Calu3 (cell line): ENCODE data around the gene SIX1. TPM values are rescaled to one million over a fixed set of nuclear protein-coding genes. Genes with fewer than 3 reads are reported as not detected.

Experiments
- BruUV-seq: library from RNA; stranded (reverse); fragments of 400-500 nt; replicated peaks from 2 replicates; lab custom pipeline; 2021; lab: Mats Ljungman, UMichigan
- CTCF ChIA-PET: fragments of 300-600 bp; sonication (Branson Sonifier 250); formaldehyde crosslinking; loops from one replicate; lab custom pipeline; 2022; ENCODE audit warnings: antibody characterized with exemption; lab: Charles Lee
- DNase-seq: peaks from one replicate; pipeline ENCODE4 v3.0.0; 2022
- H3K27ac Mint-ChIP-seq: one replicate; pipeline ENCODE4 v1.8.0; 2022; ENCODE audit warnings: mixed read lengths; ENCODE audit not compliant: unreplicated experiment
- H3K27me3 Mint-ChIP-seq: one replicate; pipeline ENCODE4 v1.8.0; 2022; ENCODE audit warnings: mixed read lengths; ENCODE audit not compliant: unreplicated experiment
- H3K36me3 Mint-ChIP-seq: one replicate; pipeline ENCODE4 v1.8.0; 2022; ENCODE audit warnings: mild to moderate bottlenecking, moderate library complexity, mixed read lengths; ENCODE audit not compliant: insufficient read depth, unreplicated experiment
- H3K4me1 Mint-ChIP-seq: one replicate; pipeline ENCODE4 v1.8.0; 2022; ENCODE audit warnings: mild to moderate bottlenecking, low read depth, mixed read lengths; ENCODE audit not compliant: unreplicated experiment
- H3K4me3 Mint-ChIP-seq: one replicate; pipeline ENCODE4 v1.8.0; 2022; ENCODE audit warnings: mild to moderate bottlenecking, low read depth, moderate library complexity, mixed read lengths; ENCODE audit not compliant: unreplicated experiment
- H3K9me3 Mint-ChIP-seq: one replicate; pipeline ENCODE4 v1.8.0; 2022; ENCODE audit warnings: low read depth, mixed read lengths; ENCODE audit not compliant: unreplicated experiment
- CTCF ChIP-seq: fragments of 200-600 bp; IDR thresholded peaks from one replicate; pipeline ENCODE4 v1.8.0; 2022; ENCODE audit warnings: antibody characterized with exemption; ENCODE audit not compliant: unreplicated experiment
- intact Hi-C: fragments of 100-400 bp; cut with micrococcal nuclease; formaldehyde crosslinking; loops from one replicate; pipeline ENCODE4 v1.10.0; 2022; ENCODE audit not compliant: unreplicated experiment
- total RNA-seq: library from RNA; stranded (reverse); gene quantifications from 2 replicates; pipeline ENCODE4 v1.2.3, GENCODE V29; 2022

Gene SIX1
- total RNA-seq, 1 experiment from 2014 or later = 4.6 TPM

- no TSS peak for BruUV-seq
- CTCF ChIA-PET = no interaction called here
- Mint-ChIP-seq H3K4me3 (no peak overlapping the region), H3K9me3 (no peaks in the 10 kb centered on the region), H3K36me3 (peaks cover 4% of the 10 kb centered on the region), H3K27me3 (no peaks in the 10 kb centered on the region), H3K4me1 (peaks cover 6% of the 10 kb centered on the region), H3K27ac (no peak overlapping the region)
- intact Hi-C loops = no loop called here
- TF ChIP-seq CTCF = no peak
- DNase-seq = no peak
These were observed 6.8 kb downstream of the SIX1 start for GRCh38 chr14:60642270-60643140.

GRCh38 chr14:60641742-60642269 is 7.5 kb downstream of the SIX1 start:
- Mint-ChIP-seq H3K9me3 (no peaks in the 10 kb centered on the region), H3K27ac (no peak overlapping the region), H3K4me3 (no peak overlapping the region), H3K4me1 (peaks cover 6% of the 10 kb centered on the region), H3K36me3 (no peaks in the 10 kb centered on the region), H3K27me3 (no peaks in the 10 kb centered on the region)
- CTCF ChIA-PET = no interaction called here
- no peak for DNase-seq
- intact Hi-C loops = no loop called here
- TF ChIP-seq CTCF = no peak
- BruUV-seq = no TSS peak

GRCh38 chr14:60640859-60641741 is 8.2 kb downstream of the SIX1 start:
- intact Hi-C loops = no loop called here
- Mint-ChIP-seq H3K4me3 (no peak overlapping the region), H3K4me1 (no peaks in the 10 kb centered on the region), H3K27me3 (no peaks in the 10 kb centered on the region), H3K27ac (no peak overlapping the region), H3K36me3 (no peaks in the 10 kb centered on the region), H3K9me3 (no peaks in the 10 kb centered on the region)
- BruUV-seq = no TSS peak
- CTCF ChIA-PET = no interaction called here
- no peak for TF ChIP-seq CTCF
- no peak for DNase-seq

GRCh38 chr14:60639674-60640073 is 9.6 kb downstream of the SIX1 start:
- CTCF ChIA-PET = no interaction called here
- BruUV-seq = no TSS peak
- no peak for DNase-seq
- Mint-ChIP-seq H3K27me3 (no peaks in the 10 kb centered on the region), H3K27ac (no peak overlapping the region), H3K9me3 (no peaks in the 10 kb centered on the region), H3K4me1 (no peaks in the 10 kb centered on the region), H3K4me3 (no peak overlapping the region), H3K36me3 (no peaks in the 10 kb centered on the region)
- no peak for TF ChIP-seq CTCF
- intact Hi-C loops = no loop called here
